K562 (cell line): ENCODE results near the gene SYK. TPM values are rescaled to one million over a fixed set of nuclear protein-coding genes. Genes with fewer than 3 reads are reported as not detected.

Experiments used
- BCLAF1 ChIP-seq, 2 experiments: fragments of 450-650 bp in 1 of 2; IDR thresholded peaks; 2 replicates each; pipeline ENCODE4 v1.6.1; 2011 to 2017; ENCODE audit warnings: low read depth in 2 of 2, antibody characterized with exemption in 1 of 2, borderline replicate concordance in 1 of 2, low read length in 1 of 2, mild to moderate bottlenecking in 1 of 2, mixed read lengths in 1 of 2; ENCODE audit not compliant: control insufficient read depth in 1 of 2
- CBX2 ChIP-seq: fragments of 200-600 bp; sonication (generic); IDR thresholded peaks from one replicate; pipeline ENCODE4 v1.6.1; 2012; ENCODE audit warnings: mild to moderate bottlenecking, low read length, inconsistent platforms; ENCODE audit not compliant: insufficient read depth, poor library complexity, severe bottlenecking
- HNRNPL ChIP-seq: fragments of 200-400 bp; formaldehyde crosslinking; IDR thresholded peaks from 2 replicates; pipeline ENCODE4 v1.6.1; 2017; ENCODE audit warnings: low read depth, mild to moderate bottlenecking, low read length
- ILF3 ChIP-seq: fragments of 450-650 bp; IDR thresholded peaks from 2 replicates; pipeline ENCODE4 v1.6.1; 2018; ENCODE audit warnings: antibody characterized with exemption, mild to moderate bottlenecking, moderate library complexity, borderline replicate concordance
- MEIS2 ChIP-seq: fragments of 450-650 bp; IDR thresholded peaks from 2 replicates; pipeline ENCODE4 v1.6.1; 2014; ENCODE audit warnings: mild to moderate bottlenecking; ENCODE audit not compliant: partially characterized antibody
- NRF1 ChIP-seq, 2 experiments: fragments of 450-650 bp; IDR thresholded peaks in 1 of 2; conservative IDR thresholded peaks in 1 of 2; 2 replicates each; pipeline ENCODE4 v1.6.1; 2014; ENCODE audit warnings: mild to moderate bottlenecking in 2 of 2
- RBM22 ChIP-seq: fragments of 200-400 bp; formaldehyde crosslinking; IDR thresholded peaks from 2 replicates; pipeline ENCODE4 v1.6.1; 2018; ENCODE audit warnings: low read length, low read depth; ENCODE audit not compliant: poor library complexity, severe bottlenecking
- RNF2 ChIP-seq: sonication (generic); IDR thresholded peaks from 2 replicates; pipeline ENCODE4 v1.6.1; 2016
- SIX5 ChIP-seq, 2 experiments: IDR thresholded peaks; 2 replicates each; pipeline ENCODE4 v1.6.1; 2011; ENCODE audit warnings: low read length in 2 of 2, borderline replicate concordance in 1 of 2, low read depth in 1 of 2, mild to moderate bottlenecking in 1 of 2, moderate library complexity in 1 of 2; ENCODE audit not compliant: insufficient read depth in 1 of 2
- SMAD2 ChIP-seq: fragments of 150-350 bp; IDR thresholded peaks from 2 replicates; pipeline ENCODE4 v1.6.1; 2014; ENCODE audit warnings: low read depth, mild to moderate bottlenecking, low read length
- TFE3 ChIP-seq: fragments of 450-650 bp; formaldehyde crosslinking; IDR thresholded peaks from 2 replicates; pipeline ENCODE4 v1.4.0; 2020; ENCODE audit warnings: mild to moderate bottlenecking, mixed read lengths
- YY1 ChIP-seq, 3 experiments: IDR thresholded peaks; 2 replicates each; pipeline ENCODE4 v1.6.1; 2011; ENCODE audit warnings: low read length in 2 of 3, mild to moderate bottlenecking in 2 of 3, moderate library complexity in 2 of 3, borderline replicate concordance in 1 of 3, control low read depth in 1 of 3, low read depth in 1 of 3; ENCODE audit not compliant: insufficient read depth in 3 of 3, insufficient replicate concordance in 2 of 3, control insufficient read depth in 1 of 3, insufficient read length in 1 of 3; ENCODE audit errors: extremely low read depth in 1 of 3
- ZC3H8 ChIP-seq: fragments of 450-650 bp; IDR thresholded peaks from 2 replicates; pipeline ENCODE4 v1.6.1; 2017
- ZFP91 ChIP-seq: sonication (generic); formaldehyde crosslinking; IDR thresholded peaks from 2 replicates; pipeline ENCODE4 v1.8.0; 2022; ENCODE audit warnings: mild to moderate bottlenecking, missing genetic modification reagents
- ZNF121 ChIP-seq: sonication (generic); formaldehyde crosslinking; conservative IDR thresholded peaks from 2 replicates; pipeline ENCODE4 v1.8.0; 2022; ENCODE audit warnings: missing genetic modification reagents
- polyA plus RNA-seq, 8 experiments: library from polyadenylated mRNA; depleted of rRNA in 4 of 8; stranded (reverse) in 5 of 8; unstranded in 3 of 8; fragments of >200 nt; fragmentation: Nextera tagmentation in 2 of 8; fragmentation: Illumina TruSeq in 1 of 8; extraction: Ambion mirVana in 2 of 8; extraction: Trizol in 1 of 8; gene quantifications; 2 replicates each; pipeline versions ENCODE4 v1.2.1 to v1.2.3, GENCODE V29; 2011 to 2014; ENCODE audit warnings: inconsistent platforms in 1 of 8, missing spikeins in 1 of 8
- total RNA-seq, 7 experiments: library from RNA; depleted of rRNA in 6 of 7; stranded (reverse); fragments of >200 nt in 6 of 7; fragmentation: Illumina TruSeq in 2 of 7; extraction: Trizol in 2 of 7; gene quantifications; 2 replicates each; pipeline versions ENCODE4 v1.2.1 to v1.2.3, GENCODE V29; 2011 to 2021; ENCODE audit warnings: low replicate concordance in 1 of 7

Gene SYK
- total and polyA plus RNA-seq, 9 of the 15 experiments (the other 6 are each of a cell fraction or from before 2014, with no cell fraction given): 3.9 to 32.7 (median 16.7) TPM

GRCh38 chr9:90815183-90815943 lies 13.7 kb downstream of the SYK start (continued):
- TF ChIP-seq BCLAF1 (IDR thresholded peaks at IDR 0.05; ENCODE audit: borderline replicate concordance in 1 of 2, control insufficient read depth in 1 of 2, low read depth in 2 of 2, low read length in 1 of 2) (no peak), RNF2 (0 out of 2 replicates have a peak, but pooled peaks have one; percentile 37), ZC3H8 (no peak), NRF1 (conservative IDR thresholded peaks at IDR 0.05 in 1 of 2, IDR thresholded peaks at IDR 0.05 in 1 of 2) (0 out of 4 replicates have a peak, but pooled peaks of 1 of the 2 experiments have one; percentile 13), HNRNPL (no peak), MEIS2 (peak; percentile 93), TFE3 (peak; percentile 92), SMAD2 (no peak), ILF3 (no peak), ZFP91 (no peak), ZNF121 (CRISPR knock-in tag) (no peak), CBX2 (no peak), YY1 (IDR thresholded peaks at IDR 0.05; ENCODE audit: borderline replicate concordance in 1 of 3, control insufficient read depth in 1 of 3, extremely low read depth in 1 of 3, insufficient read depth in 3 of 3, insufficient read length in 1 of 3, insufficient replicate concordance in 2 of 3, low read depth in 1 of 3, low read length in 2 of 3) (no peak), RBM22 (no peak), SIX5 (IDR thresholded peaks at IDR 0.05; ENCODE audit: borderline replicate concordance in 1 of 2, insufficient read depth in 1 of 2, low read depth in 1 of 2, low read length in 2 of 2) (no peak)
